ENCODE data around the gene VAV2. TPM values are rescaled to one million over a fixed set of nuclear protein-coding genes. Genes with fewer than 3 reads are reported as not detected.

Gene VAV2
- total and polyA plus RNA-seq, 11 donors, result 3.3 to 9.9 (median 5.3) TPM

- TF ChIP-seq CTCF (IDR thresholded peaks at IDR 0.05), result no peak
- no peak overlapping the region for H3K27ac ChIP-seq
- DNase-seq (no peak), ATAC-seq (no peak)
- 76 to 80% (median 79%) methylated on average over 7 of the region's 7 CpGs for WGBS, 4 donors
- H3K9me3 ChIP-seq, result peaks cover 0 to 21% (median 3%) of the 10 kb centered on the region in 12 donors
- no peak overlapping the region for H3K4me3 ChIP-seq
- intact Hi-C loops (cut with DNase I), result no loop called here
- H3K36me3 ChIP-seq, result no peaks in the 10 kb centered on the region
- H3K27me3 ChIP-seq, result no peaks in the 10 kb centered on the region
- H3K4me1 ChIP-seq, result peaks cover 0 to 15% (median 0%) of the 10 kb centered on the region in 12 donors
These were observed 24.9 kb downstream of the VAV2 start for GRCh38 chr9:133967024-133967741.

GRCh38 chr9:133964463-133964862 is 27.7 kb downstream of the VAV2 start:
- intact Hi-C loops (cut with DNase I), result no loop called here
- TF ChIP-seq CTCF (IDR thresholded peaks at IDR 0.05), result no peak
- TF ChIP-seq POLR2A (IDR thresholded peaks at IDR 0.05), result no peak
- DNase-seq, result no peak
- Histone ChIP-seq H3K4me1 (peaks cover 0 to 26% (median 9%) of the 10 kb centered on the region in 12 donors), H3K36me3 (no peaks in the 10 kb centered on the region), H3K4me3 (no peak overlapping the region), H3K27ac (no peak overlapping the region), H3K27me3 (no peaks in the 10 kb centered on the region), H3K9me3 (peaks cover 0 to 21% (median 3%) of the 10 kb centered on the region in 12 donors)
- no peak for ATAC-seq
- WGBS, 4 donors, result 96 to 99% (median 97%) methylated on average over 2 of the region's 2 CpGs

- H3K36me3 ChIP-seq, result no peaks in the 10 kb centered on the region
- TF ChIP-seq POLR2A (IDR thresholded peaks at IDR 0.05), result no peak
- no peak for TF ChIP-seq CTCF (IDR thresholded peaks at IDR 0.05)
- H3K27ac ChIP-seq, result no peak overlapping the region
- intact Hi-C loops (cut with DNase I), result no loop called here
- no peaks in the 10 kb centered on the region for H3K27me3 ChIP-seq
- peaks cover 0 to 21% (median 3%) of the 10 kb centered on the region in 12 donors for H3K9me3 ChIP-seq
- no peak overlapping the region for H3K4me3 ChIP-seq
- no peak for ATAC-seq
- DNase-seq, result peak in 2 of 5 donors; percentile 13 to 31
- WGBS, 4 donors, result 82 to 97% (median 86%) methylated on average over 6 to 10 of the region's 10 CpGs
- peaks cover 0 to 36% (median 12%) of the 10 kb centered on the region in 12 donors for H3K4me1 ChIP-seq
These were observed 29.0 kb downstream of the VAV2 start for GRCh38 chr9:133963166-133963565.

GRCh38 chr9:133962341-133962740 is 29.8 kb downstream of the VAV2 start:
- Histone ChIP-seq H3K27ac (no peak overlapping the region), H3K27me3 (no peaks in the 10 kb centered on the region), H3K4me1 (peaks cover 0 to 39% (median 15%) of the 10 kb centered on the region in 12 donors), H3K36me3 (no peaks in the 10 kb centered on the region), H3K9me3 (peaks cover 0 to 21% (median 3%) of the 10 kb centered on the region in 12 donors), H3K4me3 (no peak overlapping the region)
- intact Hi-C loops (cut with DNase I), result no loop called here
- WGBS, 4 donors, result 82 to 87% (median 86%) methylated on average over 7 of the region's 7 CpGs
- DNase-seq, result peak in 3 of 5 donors; percentile 10 to 37 (median 12)
- TF ChIP-seq POLR2A (IDR thresholded peaks at IDR 0.05) (no peak), CTCF (IDR thresholded peaks at IDR 0.05) (no peak)
- no peak for ATAC-seq

Measured in heart left ventricle (tissue), 16 donors.